GM21447 (cell line): ENCODE results near the gene USP47.

Experiments
- ATAC-seq: cut with Tn5 transposase; IDR thresholded peaks from one replicate; pipeline ENCODE4 v1.9.1; 2021; ENCODE audit not compliant: unreplicated experiment

The USP47 gene

DNA sequence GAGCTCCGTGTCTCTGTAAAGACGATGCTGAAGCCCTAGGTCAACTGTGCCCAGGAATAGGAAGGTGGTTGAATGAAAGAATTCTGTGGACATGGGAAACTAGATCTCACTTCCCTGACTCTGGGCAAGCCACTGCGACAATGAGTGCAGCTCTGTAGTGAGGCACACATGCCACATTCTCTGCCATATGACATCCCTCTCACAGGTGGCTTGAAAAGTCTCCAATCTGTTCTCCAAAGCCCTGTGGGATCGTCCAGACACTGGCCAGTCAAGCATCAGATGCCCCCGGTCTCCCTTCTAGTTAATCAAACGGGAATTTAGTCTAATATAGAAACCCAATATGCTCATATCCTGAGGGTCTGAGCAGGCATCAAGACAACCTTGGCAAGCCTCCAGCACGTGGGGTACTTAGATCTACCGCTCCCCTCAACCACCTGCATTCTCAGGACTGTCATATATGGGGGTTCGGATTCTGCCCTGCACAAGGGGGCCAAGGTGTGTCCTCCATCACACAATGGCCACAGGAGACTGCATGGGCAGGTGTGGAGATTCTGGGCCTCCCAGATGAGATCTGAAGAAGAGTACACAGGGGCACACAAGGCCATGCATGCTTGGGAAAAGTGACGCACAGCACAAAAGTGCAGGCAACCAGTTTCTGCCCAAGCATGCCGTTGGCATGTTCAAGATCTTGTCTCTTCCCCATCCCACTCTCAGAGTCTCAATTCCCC, 154.7 kb downstream of the USP47 start:
- no peak for ATAC-seq

DNA sequence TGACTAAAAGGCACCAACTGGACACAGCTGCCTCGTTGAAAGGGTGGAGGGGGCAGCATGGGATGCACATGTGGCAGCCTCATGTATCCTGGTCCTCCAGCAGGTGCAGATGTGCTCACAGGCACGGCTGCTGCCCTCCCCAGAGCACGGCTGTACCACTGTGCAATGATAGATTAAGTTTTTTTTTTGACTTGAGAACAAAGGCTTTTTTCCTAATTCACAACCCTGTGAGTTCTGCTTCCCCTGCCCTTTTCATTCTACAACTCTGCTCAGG, 155.2 kb downstream of the USP47 start:
- ATAC-seq, result no peak

DNA sequence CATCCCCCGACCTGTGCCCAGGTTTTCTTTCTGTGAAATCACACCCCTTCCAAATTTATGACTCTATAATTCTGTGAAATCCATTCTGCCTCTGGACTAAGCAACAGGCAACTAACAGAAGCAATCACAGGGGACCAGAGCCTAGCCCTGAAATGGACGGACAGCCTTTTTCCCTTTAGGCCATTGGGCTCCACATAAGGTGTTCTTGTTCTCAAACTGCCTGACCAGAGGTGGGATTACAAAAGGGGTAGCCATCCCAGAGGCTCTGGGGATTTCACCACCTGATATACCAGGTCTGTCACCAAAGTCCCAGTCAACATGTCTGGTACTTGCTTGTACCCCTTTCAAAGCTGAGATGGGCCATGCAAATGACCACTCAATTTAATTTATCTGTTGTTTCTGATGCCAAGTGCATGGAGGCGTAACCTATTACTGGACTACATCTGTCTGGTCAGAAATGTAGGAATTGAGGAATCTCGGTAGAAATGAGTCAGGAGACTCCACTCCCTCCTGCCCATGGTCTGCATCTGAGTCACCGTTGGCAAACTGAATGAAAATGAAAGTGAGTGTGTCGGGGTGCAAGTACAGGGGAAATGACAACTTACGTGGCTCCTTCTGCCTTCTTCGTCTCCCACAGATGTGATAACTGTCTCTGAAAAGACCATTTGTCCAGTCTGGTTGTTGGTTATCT, 156.5 kb downstream of the USP47 start:
- no peak for ATAC-seq

GRCh38 chr11:12001186-12001585, 159.4 kb downstream of the USP47 start:
- ATAC-seq, result no peak

DNA sequence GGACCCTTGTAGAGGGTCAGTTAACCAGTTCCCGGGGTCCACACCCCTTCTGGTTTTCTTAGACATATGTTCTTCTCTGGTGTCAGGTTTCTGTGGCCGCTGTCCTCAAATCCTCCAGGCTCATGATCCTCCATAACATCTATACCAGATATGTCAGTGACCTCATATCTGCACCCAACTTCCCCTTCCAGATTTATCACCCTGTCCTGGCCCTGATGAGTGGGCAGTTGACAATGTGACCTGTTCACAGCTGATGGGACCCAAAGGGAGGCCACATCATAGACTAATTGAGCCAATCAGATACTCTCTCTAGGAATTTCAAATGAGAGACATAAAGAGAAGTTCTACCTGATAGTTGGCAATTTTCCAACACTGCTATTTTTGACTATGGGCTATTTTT, 161.6 kb downstream of the USP47 start:
- ATAC-seq, result no peak

DNA sequence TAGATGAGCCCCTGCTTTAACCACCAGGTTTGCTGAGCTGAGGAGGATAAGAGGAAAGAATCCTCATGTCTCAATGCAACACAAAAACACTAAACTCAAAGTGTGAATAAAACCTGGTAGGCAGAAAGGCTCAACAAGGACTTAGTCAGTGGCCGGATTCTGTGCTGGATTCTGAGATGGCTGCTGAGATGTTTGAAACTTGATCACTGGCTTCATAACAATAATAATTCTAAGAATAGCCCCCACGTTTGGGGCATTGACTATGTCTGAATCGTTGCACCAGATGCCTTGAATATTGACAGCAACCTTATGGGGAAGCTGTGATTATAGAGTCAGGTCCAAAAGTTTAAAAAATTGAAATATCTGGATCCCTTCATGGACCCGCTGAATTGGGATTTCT, 162.0 kb downstream of the USP47 start:
- ATAC-seq, result no peak

DNA sequence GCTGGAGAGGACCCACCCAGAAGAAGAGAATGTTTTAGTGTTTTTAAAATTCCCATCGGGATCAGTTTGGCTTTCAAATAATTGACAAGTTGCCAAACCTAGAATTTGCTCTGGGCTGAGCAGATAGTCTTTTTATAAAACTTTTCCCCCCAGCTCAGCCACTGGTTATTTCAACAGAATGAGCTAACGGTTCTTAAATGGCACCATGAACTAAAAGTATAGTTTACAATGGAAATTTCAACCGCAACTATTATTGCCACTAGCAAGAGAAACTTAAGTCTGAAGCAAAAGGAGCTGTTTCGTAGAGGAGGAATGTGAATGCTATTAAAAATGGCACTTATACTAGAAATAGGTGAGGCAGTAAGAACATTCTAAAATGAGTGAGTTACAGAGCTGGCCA, 163.3 kb downstream of the USP47 start:
- no peak for ATAC-seq

DNA sequence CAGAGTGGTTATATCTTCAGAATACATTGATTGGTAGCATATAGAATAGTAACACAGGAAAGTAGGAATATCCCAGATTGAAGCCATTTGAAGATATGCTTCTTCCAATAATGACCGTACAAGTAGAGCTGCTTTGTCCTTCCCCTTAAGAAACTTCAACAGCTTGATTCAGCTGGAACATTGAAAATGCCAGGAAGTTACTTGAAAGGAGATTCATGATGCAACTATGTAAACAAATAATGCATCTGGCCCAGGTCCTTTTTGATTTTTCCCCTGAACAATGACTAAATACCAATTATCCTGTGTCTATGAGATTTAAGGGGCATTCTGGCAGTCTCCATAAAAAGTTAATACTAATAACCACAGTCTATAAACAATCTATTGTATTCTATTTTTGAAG, 163.7 kb downstream of the USP47 start:
- no peak for ATAC-seq

- no peak for ATAC-seq
Observed at GRCh38 chr11:12006552-12007229, 164.9 kb downstream of the USP47 start.

- no peak for ATAC-seq
Observed at GRCh38 chr11:12007230-12007593, 165.4 kb downstream of the USP47 start.

DNA sequence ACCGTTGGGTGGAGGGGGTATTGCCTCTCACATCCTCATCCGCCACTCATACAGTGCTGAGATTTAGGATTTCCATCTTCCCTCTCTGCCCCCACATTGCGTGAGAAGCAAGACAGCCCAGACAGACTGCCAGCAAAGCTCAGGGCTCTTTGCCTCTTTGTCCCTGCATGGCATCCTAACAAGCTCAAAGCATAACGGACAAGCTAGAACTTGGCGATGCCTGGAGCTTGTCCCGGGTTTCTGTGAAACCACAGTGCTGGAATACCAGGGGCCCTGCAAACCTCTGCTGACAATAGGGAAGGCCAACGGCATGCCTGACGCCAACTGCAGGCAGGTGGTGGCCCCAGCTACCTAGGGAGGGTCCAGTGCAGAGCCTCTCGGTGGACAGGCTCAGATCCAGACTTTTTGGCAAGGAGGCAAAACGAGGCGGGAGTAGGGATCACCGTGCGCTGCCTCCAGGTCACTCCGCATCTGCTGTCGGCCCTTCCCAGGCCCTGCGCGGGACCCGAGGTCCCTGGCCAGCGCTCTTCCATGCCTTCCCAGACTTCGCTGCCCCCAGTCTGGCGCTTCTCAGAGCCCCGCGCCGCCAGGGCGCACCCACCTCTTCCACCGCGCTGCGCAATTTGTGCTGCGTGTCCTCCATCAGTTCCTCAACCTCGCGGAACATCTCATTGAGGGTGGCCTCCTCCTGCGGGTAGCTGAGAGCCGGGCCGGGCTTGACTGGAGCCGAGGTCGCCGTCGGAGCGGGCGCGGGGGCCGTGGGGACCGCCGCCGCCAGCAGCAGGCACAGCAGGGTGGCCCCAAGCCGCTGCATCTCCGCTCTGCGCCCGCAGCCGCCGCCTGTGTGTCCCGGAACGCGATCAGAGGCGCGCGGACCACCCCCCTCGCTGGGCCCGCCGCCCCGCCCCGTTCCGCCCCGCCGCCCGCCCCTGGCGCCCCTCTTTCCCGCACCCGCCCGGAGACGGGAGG, 166.3 kb downstream of the USP47 start, which contains the start of gene DKK3:
DKK3 (minus strand) TSS at position 858 of the 969 bp plus-strand sequence; CDS start at position 814, 44 bp downstream.
- no peak for ATAC-seq
